HFF-Myc (cell line): ENCODE results near the gene USP44.
"Not testable (repeated sequence)": the region's sequence is repeated elsewhere in the genome, so short reads cannot be mapped to it uniquely, and the experiment has no call there.

Experiments
- DNase-seq: peaks from one replicate; pipeline ENCODE4 v3.0.0-alpha.2; 2011; ENCODE audit warnings: low read depth; ENCODE audit errors: extremely low read depth
- H3K4me3 ChIP-seq: replicated peaks from 2 replicates; pipeline ENCODE4 v1.5.1; 2011; ENCODE audit warnings: low read depth, mild to moderate bottlenecking, control low read depth, low read length
- TF ChIP-seq, protein P1 (sequence below): IDR thresholded peaks from 2 replicates; pipeline ENCODE4 v1.5.1; 2012; ENCODE audit warnings: mild to moderate bottlenecking, low read depth, low read length, control low read depth; ENCODE audit errors: missing control alignments

USP44 gene

DNA sequence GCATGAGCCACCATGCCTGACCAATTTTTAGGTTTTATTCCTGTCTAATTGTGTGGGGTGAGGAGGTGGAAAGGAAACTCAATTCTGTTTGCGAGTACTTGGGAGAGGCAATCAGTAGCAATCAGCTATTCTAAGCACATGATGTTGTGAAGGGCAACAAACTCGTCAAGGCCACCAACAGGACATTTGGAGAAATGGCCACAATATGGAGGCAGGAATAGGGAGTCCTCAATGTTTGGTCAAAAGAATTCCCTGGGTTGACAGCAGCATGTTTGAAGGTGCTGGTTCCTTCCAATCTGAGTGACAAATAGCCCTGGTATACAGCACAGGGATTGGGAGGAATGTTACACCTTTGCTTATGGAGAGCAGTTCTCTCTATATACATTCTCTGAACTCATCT, 32.7 kb upstream of the USP44 start:
- H3K4me3 ChIP-seq = no peak overlapping the region
- no peak for DNase-seq
- TF ChIP-seq, protein P1, sequence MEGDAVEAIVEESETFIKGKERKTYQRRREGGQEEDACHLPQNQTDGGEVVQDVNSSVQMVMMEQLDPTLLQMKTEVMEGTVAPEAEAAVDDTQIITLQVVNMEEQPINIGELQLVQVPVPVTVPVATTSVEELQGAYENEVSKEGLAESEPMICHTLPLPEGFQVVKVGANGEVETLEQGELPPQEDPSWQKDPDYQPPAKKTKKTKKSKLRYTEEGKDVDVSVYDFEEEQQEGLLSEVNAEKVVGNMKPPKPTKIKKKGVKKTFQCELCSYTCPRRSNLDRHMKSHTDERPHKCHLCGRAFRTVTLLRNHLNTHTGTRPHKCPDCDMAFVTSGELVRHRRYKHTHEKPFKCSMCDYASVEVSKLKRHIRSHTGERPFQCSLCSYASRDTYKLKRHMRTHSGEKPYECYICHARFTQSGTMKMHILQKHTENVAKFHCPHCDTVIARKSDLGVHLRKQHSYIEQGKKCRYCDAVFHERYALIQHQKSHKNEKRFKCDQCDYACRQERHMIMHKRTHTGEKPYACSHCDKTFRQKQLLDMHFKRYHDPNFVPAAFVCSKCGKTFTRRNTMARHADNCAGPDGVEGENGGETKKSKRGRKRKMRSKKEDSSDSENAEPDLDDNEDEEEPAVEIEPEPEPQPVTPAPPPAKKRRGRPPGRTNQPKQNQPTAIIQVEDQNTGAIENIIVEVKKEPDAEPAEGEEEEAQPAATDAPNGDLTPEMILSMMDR = no peak

DNA sequence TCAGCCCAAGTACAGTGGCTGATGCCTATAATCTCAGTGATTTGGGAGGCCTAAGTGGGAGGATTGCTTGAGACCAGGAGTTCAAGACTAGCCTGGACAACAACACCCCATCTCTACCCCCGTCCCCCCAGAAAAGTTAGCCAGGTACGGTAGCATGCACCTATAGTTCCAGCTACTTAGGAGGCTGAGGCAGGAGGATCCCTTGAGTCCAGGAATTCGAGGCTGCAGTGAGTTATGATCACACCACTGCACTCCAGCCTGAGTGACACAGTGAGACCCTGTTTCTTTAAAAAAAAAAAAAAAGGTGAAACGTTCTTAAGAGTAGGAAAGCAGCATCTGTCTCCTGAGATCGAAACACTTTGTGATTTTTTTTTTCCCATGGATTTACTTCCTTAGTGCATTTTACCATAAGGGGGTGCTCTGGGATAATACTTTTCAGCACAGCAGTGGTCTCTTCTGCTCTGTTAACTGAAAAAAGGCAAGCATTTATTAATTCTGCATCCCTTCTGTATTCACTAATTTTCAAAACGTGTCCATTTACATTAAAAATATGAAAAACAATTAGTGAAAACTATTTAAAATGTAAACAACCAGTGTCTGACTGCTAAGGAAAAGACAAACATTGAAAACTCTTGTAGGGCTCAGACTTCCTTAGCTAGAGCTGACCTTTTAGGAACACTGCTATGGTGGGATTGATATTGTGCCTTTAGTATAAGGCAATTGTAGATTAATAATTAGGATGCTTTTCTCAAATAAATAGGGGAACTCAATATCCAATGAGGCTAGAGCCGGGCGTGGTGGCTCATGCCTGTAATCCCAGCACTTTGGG, 31.2 kb upstream of the USP44 start:
- no peak overlapping the region for H3K4me3 ChIP-seq
- TF ChIP-seq, protein P1 = peak; percentile 38
- peak; percentile 19 for DNase-seq

DNA sequence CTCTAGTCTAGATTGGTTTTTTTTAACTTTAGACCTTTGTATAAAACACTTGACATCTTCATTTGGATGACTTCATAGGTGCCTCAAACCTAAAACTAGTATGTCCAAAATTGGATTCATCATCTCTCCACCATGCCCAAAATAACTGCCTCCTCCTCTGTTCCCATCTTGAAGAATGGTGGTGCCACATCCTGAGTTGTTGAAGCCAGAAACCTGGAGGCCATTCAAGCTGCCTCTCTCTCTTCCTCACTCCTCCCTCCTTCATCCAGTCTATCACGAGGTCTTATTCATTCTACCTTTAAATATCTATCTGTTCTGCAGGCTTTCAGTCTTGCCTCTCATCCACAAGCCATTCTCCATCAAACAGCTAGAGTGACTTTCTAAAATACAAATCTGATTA, 26.5 kb upstream of the USP44 start:
- no peak for DNase-seq
- H3K4me3 ChIP-seq = no peak overlapping the region
- TF ChIP-seq, protein P1 = no peak

DNA sequence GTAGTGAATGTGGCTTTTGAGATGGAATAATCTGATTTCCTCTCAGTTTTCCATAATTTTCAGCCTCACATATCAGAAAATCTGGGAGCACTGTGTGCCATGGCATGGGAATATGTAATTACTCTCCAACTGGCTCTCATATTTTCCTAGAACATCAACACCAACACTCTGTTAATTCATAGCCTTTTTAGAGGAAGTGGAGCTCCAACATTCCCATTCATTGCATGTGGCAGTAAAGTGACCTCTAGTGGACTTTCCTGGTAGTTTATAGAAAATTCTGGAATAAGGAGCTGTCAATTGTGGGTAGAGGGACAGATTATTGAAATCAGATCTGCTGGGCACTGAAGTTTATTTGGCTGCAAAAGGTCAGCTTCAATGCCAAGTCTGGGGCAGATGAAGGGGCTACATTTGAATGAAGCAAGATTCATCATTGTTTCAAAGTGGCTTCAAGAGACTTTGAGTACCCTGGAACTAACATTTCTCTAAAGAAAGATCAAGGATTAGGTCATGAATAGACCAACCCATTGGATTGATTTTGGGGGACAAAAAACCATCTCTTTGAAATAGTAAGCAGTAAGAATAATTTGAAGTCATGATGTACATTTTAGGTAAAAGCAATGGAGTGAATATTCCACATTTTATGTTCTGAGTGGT, 23.6 kb upstream of the USP44 start:
- DNase-seq = peak; percentile 15
- TF ChIP-seq, protein P1 = peak; percentile 64
- no peak overlapping the region for H3K4me3 ChIP-seq

DNA sequence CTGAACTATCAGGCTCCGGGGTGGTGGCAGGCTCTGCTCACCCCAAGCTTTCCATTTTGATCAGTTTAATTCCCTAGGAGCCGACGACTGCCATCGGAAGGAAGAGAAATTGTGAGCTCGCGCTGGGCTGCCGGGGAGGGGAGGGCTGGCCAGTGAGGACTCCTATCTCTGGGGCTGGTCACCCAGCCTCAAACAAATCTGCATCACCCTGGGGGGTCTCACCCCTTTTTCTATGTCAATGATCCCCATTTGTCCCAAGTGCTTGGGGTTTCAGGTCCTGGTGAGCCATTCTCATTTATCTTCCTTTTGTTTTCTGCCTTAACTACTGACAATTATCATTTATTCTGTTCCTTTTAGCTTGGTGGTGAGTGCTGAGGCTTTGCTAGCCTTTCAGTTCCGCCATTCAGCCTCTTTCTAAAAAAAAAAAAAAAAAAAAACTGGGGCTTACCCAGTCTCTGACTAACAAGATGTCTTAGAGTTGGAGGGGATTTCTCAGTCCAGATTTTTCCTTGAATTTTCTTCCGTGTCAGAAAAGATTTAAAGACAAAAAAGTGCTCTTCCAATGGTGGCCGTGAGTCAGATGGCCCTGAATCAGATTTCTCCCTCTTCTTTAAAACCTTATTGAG, 22.8 kb upstream of the USP44 start:
- DNase-seq = no peak
- TF ChIP-seq, protein P1 = no peak
- no peak overlapping the region for H3K4me3 ChIP-seq

DNA sequence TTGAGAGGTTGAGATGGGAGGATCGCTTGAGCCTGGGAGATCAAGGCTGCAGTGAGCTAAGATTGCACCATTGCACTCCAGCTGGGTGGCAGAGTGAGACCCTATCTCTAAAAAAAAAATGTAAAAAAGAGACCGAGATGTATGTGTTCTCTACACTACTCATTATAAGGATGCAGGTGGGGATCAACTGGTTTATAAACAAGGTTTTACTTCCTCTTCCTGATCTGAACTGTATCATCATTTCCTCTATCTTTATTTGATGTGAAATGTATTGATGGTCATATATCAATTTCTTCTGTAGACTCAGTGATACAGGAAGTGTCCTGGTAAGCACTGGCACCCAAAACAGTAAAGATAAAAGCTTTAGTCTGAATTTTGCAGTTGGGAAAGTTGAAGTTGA, 20.1 kb upstream of the USP44 start:
- no peak overlapping the region for H3K4me3 ChIP-seq
- TF ChIP-seq, protein P1 = no peak
- DNase-seq = no peak

DNA sequence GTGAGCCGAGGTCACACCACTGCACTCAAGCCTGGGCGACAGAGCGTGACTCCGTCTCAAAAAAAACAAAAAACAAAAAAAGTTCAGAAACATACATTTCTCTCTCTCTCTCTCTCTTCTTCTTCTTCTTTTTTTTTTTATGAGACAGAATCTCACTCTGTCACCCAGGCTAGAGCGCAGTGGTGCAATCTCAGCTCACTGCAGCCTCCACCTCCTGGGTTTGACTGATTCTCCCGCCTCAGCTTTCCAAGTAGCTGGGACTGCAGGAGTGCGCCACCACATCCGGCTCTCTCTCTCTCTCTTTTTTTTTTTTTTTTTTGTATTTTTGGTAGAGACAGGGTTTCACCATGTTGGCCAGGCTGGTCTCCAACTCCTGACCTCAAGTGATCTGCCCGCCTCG, 16.8 kb upstream of the USP44 start:
- H3K4me3 ChIP-seq, DNase-seq: not testable (repeated sequence)
